ENCODE data around the gene AFF3.

DNA sequence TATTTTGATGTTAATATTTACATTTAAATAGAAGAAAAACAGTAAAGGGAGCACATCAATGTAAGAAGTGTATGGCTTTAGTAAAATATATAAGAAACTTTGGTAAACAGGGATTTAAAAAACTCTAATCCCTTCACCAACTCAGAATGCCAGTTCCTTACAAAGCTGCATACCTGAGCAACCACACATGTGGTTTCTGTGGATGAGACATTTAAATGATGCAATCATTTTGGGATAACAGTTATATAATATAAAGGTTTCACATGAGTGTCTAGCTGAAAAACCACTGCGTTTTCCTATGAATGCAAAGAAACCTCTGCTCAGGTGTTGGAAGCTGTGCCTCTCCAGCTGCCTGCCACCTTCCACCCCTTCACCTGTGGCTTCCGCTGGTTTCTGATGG lies 443.5 kb downstream of the AFF3 start:
- TF ChIP-seq, protein P1, sequence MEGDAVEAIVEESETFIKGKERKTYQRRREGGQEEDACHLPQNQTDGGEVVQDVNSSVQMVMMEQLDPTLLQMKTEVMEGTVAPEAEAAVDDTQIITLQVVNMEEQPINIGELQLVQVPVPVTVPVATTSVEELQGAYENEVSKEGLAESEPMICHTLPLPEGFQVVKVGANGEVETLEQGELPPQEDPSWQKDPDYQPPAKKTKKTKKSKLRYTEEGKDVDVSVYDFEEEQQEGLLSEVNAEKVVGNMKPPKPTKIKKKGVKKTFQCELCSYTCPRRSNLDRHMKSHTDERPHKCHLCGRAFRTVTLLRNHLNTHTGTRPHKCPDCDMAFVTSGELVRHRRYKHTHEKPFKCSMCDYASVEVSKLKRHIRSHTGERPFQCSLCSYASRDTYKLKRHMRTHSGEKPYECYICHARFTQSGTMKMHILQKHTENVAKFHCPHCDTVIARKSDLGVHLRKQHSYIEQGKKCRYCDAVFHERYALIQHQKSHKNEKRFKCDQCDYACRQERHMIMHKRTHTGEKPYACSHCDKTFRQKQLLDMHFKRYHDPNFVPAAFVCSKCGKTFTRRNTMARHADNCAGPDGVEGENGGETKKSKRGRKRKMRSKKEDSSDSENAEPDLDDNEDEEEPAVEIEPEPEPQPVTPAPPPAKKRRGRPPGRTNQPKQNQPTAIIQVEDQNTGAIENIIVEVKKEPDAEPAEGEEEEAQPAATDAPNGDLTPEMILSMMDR (IDR thresholded peaks at IDR 0.05; ENCODE audit: low read depth, low read length, missing input control) = no peak
- TF ChIP-seq, protein P2, sequence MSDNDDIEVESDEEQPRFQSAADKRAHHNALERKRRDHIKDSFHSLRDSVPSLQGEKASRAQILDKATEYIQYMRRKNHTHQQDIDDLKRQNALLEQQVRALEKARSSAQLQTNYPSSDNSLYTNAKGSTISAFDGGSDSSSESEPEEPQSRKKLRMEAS (IDR thresholded peaks at IDR 0.05) = no peak

Measured in liver (tissue), 2 donors.